ENCODE data around the gene NAT16. TPM values are rescaled to one million over a fixed set of nuclear protein-coding genes. Genes with fewer than 3 reads are reported as not detected.

The NAT16 gene
- total and polyA plus RNA-seq, 10 donors: not detected

GRCh38 chr7:101175664-101176063, 4.4 kb downstream of the NAT16 start:
- WGBS, 5 donors: 36 to 54% (median 44%) methylated on average over 3 of the region's 3 CpGs
- Histone ChIP-seq H3K4me1 (peaks cover 22 to 61% (median 50%) of the 10 kb centered on the region in 6 donors), H3K4me3 (no peak overlapping the region), H3K36me3 (no peaks in the 10 kb centered on the region), H3K9me3 (peaks cover 0 to 3% (median 0%) of the 10 kb centered on the region in 8 donors), H3K27ac (no peak overlapping the region), H3K27me3 (replicated peaks in 1 of 7) (peaks cover 29 to 100% (median 100%) of the 10 kb centered on the region in 7 donors)
- intact Hi-C loops (cut with DNase I; ENCODE audit: low total_unique reads): no loop called here
- TF ChIP-seq CTCF (IDR thresholded peaks at IDR 0.05 in 8 of 11, conservative IDR thresholded peaks at IDR 0.05 in 3 of 11): no peak
- TF ChIP-seq POLR2AphosphoS5 (IDR thresholded peaks at IDR 0.05): no peak
- no peak for TF ChIP-seq POLR2A (IDR thresholded peaks at IDR 0.05)
- DNase-seq: no peak

GRCh38 chr7:101174322-101174854, 5.7 kb downstream of the NAT16 start:
- Histone ChIP-seq H3K36me3 (no peaks in the 10 kb centered on the region), H3K4me1 (peaks cover 28 to 61% (median 53%) of the 10 kb centered on the region in 6 donors), H3K4me3 (peak overlapping the region in 1 of 8 donors; percentile 38), H3K27ac (no peak overlapping the region), H3K9me3 (peaks cover 0 to 3% (median 0%) of the 10 kb centered on the region in 8 donors), H3K27me3 (replicated peaks in 1 of 7) (peaks cover 28 to 100% (median 100%) of the 10 kb centered on the region in 7 donors)
- DNase-seq: no peak
- no peak for TF ChIP-seq POLR2A (IDR thresholded peaks at IDR 0.05)
- no peak for TF ChIP-seq CTCF (IDR thresholded peaks at IDR 0.05 in 8 of 11, conservative IDR thresholded peaks at IDR 0.05 in 3 of 11)
- TF ChIP-seq POLR2AphosphoS5 (IDR thresholded peaks at IDR 0.05): no peak
- 5 to 9% (median 7%) methylated on average over 11 to 28 of the region's 28 CpGs for WGBS, 5 donors
- intact Hi-C loops (cut with DNase I; ENCODE audit: low total_unique reads): no loop called here

- Histone ChIP-seq H3K36me3 (no peaks in the 10 kb centered on the region), H3K27ac (no peak overlapping the region), H3K4me1 (peaks cover 29 to 61% (median 50%) of the 10 kb centered on the region in 6 donors), H3K27me3 (replicated peaks in 1 of 7) (peaks cover 28 to 100% (median 100%) of the 10 kb centered on the region in 7 donors), H3K9me3 (peaks cover 0 to 3% (median 0%) of the 10 kb centered on the region in 8 donors), H3K4me3 (peak overlapping the region in 2 of 8 donors; percentile 22 to 38)
- intact Hi-C loops (cut with DNase I; ENCODE audit: low total_unique reads): no loop called here
- WGBS, 5 donors: 5 to 10% (median 6%) methylated on average over 16 of the region's 16 CpGs
- no peak for DNase-seq
- TF ChIP-seq POLR2AphosphoS5 (IDR thresholded peaks at IDR 0.05): no peak
- no peak for TF ChIP-seq POLR2A (IDR thresholded peaks at IDR 0.05)
- TF ChIP-seq CTCF (IDR thresholded peaks at IDR 0.05 in 8 of 11, conservative IDR thresholded peaks at IDR 0.05 in 3 of 11): no peak
These were observed 6.3 kb downstream of the NAT16 start for GRCh38 chr7:101173752-101174244.
